GM20000 (cell line): ENCODE data around the gene ZC3H8.

Source experiments
- DNase-seq: peaks from one replicate; pipeline ENCODE4 v3.0.0; 2012; ENCODE audit warnings: low spot score
- TF ChIP-seq, protein P1 (sequence below): IDR thresholded peaks from 2 replicates; pipeline ENCODE4 v1.5.1; 2012; ENCODE audit warnings: mild to moderate bottlenecking, control low read depth; ENCODE audit errors: extremely low read depth, missing control alignments

The ZC3H8 gene

GRCh38 chr2:112184121-112184520, 70.7 kb downstream of the ZC3H8 start:
- TF ChIP-seq, protein P1, sequence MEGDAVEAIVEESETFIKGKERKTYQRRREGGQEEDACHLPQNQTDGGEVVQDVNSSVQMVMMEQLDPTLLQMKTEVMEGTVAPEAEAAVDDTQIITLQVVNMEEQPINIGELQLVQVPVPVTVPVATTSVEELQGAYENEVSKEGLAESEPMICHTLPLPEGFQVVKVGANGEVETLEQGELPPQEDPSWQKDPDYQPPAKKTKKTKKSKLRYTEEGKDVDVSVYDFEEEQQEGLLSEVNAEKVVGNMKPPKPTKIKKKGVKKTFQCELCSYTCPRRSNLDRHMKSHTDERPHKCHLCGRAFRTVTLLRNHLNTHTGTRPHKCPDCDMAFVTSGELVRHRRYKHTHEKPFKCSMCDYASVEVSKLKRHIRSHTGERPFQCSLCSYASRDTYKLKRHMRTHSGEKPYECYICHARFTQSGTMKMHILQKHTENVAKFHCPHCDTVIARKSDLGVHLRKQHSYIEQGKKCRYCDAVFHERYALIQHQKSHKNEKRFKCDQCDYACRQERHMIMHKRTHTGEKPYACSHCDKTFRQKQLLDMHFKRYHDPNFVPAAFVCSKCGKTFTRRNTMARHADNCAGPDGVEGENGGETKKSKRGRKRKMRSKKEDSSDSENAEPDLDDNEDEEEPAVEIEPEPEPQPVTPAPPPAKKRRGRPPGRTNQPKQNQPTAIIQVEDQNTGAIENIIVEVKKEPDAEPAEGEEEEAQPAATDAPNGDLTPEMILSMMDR = no peak
- DNase-seq = peak; percentile 8

- TF ChIP-seq, protein P1 = no peak
- no peak for DNase-seq
Measured at GRCh38 chr2:112183327-112184025, 71.4 kb downstream of the ZC3H8 start.

GRCh38 chr2:112182581-112183034, 72.2 kb downstream of the ZC3H8 start:
- TF ChIP-seq, protein P1 = no peak
- no peak for DNase-seq

GRCh38 chr2:112181571-112182290, 73.1 kb downstream of the ZC3H8 start:
- no peak for DNase-seq
- TF ChIP-seq, protein P1 = no peak

- no peak for DNase-seq
- TF ChIP-seq, protein P1 = no peak
Measured at GRCh38 chr2:112175958-112176573, 78.8 kb downstream of the ZC3H8 start.

- no peak for DNase-seq
- TF ChIP-seq, protein P1 = no peak
Measured at GRCh38 chr2:112175333-112175732, 79.5 kb downstream of the ZC3H8 start.

- DNase-seq = no peak
- TF ChIP-seq, protein P1 = no peak
Measured at GRCh38 chr2:112174383-112174782, 80.5 kb downstream of the ZC3H8 start.
